Measurements from ENCODE around the gene C9orf152.

The C9orf152 gene

DNA sequence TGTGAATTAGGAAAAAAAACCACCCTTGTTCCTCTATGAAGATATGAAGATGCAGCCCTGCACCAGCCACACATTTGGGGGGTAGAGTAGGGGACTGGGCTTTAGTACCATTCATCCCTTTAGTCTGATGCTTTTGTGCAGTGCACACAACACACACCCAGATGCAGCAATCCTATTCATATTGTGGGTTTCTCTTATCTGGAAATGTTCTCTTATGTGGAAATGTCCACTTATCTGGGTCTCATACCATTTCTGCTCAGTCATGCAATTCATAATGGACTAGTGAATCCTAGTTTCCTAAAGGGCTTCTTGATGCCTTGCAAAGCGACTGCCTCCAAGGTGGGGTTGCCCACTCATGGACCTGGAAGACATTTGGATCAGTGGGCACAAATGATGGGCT lies 47.8 kb downstream of the C9orf152 start:
- no peak overlapping the region for H3K4me3 ChIP-seq (ENCODE audit: control insufficient read depth, low read depth, low read length)
- TF ChIP-seq, protein P1, sequence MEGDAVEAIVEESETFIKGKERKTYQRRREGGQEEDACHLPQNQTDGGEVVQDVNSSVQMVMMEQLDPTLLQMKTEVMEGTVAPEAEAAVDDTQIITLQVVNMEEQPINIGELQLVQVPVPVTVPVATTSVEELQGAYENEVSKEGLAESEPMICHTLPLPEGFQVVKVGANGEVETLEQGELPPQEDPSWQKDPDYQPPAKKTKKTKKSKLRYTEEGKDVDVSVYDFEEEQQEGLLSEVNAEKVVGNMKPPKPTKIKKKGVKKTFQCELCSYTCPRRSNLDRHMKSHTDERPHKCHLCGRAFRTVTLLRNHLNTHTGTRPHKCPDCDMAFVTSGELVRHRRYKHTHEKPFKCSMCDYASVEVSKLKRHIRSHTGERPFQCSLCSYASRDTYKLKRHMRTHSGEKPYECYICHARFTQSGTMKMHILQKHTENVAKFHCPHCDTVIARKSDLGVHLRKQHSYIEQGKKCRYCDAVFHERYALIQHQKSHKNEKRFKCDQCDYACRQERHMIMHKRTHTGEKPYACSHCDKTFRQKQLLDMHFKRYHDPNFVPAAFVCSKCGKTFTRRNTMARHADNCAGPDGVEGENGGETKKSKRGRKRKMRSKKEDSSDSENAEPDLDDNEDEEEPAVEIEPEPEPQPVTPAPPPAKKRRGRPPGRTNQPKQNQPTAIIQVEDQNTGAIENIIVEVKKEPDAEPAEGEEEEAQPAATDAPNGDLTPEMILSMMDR (IDR thresholded peaks at IDR 0.05; ENCODE audit: control insufficient read depth, insufficient read depth, low read depth, low read length, missing control alignments), result no peak

DNA sequence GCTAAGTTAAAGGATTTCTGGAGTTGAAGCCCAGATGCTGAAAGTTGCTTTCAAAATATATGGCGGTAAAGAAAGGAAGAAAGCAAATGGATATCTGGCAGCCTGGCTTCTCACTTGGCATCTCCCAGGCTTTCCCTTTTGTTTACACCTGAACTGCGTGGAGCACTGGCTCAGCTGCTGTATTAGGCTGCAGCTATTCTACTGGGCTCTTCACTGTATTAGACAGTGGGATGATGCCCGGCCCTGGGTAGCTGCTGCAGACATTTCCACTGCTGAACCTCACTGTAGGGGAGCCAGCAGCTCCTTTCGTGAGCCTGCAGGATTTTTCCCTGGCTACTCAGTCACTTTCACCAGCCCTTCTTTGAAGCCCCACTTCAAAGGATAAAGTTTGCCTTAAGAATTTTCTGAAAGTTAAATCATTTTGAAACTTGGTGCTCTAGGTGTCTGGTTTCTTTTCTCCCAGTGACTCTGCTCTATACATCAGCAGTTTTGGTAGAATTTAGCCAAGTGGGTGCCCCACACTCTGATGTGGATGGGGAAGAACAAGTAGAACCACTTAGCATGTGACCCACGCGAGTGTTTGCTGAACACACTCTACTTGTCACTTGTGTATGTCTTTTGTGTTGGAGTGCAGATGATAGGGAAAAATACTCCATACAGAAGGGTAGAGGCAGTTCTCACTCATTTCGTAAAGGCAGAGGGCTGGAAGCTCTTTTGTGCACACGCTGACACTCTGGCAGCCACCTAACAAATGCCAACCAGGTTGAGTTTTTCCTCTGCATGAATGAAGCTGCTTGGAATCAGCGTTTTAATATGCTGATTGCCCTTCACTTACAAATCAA lies 49.9 kb downstream of the C9orf152 start:
- TF ChIP-seq, protein P1 (IDR thresholded peaks at IDR 0.05; ENCODE audit: control insufficient read depth, insufficient read depth, low read depth, low read length, missing control alignments), result no peak
- DNase-seq (ENCODE audit: low read depth), result no peak
- no peak overlapping the region for H3K4me3 ChIP-seq (ENCODE audit: control insufficient read depth, low read depth, low read length)

More for the DNA sequence above, 47.8 kb downstream of the C9orf152 start:
- DNase-seq (ENCODE audit: low read depth), result no peak

DNA sequence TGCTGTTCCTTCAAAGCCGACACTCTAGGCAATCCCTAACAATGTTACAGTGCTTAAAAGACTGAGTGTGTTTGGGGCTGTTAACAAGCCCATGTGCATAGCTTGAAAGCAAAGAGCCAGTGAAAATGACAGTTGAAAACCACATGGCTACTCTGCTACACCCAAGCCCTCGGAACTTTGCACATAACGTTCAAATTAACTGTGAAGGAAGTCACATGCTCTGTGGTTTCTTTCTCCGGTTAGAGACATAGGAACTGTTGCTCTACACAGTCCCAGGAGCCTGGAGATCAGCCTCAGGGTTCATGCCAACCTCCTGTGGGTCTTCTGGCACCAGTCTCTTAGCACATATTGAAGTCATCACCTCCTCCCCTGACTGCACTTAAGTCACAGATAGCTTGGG lies 51.1 kb downstream of the C9orf152 start:
- no peak overlapping the region for H3K4me3 ChIP-seq (ENCODE audit: control insufficient read depth, low read depth, low read length)
- DNase-seq (ENCODE audit: low read depth), result peak; percentile 63
- TF ChIP-seq, protein P1 (IDR thresholded peaks at IDR 0.05; ENCODE audit: control insufficient read depth, insufficient read depth, low read depth, low read length, missing control alignments), result no peak

DNA sequence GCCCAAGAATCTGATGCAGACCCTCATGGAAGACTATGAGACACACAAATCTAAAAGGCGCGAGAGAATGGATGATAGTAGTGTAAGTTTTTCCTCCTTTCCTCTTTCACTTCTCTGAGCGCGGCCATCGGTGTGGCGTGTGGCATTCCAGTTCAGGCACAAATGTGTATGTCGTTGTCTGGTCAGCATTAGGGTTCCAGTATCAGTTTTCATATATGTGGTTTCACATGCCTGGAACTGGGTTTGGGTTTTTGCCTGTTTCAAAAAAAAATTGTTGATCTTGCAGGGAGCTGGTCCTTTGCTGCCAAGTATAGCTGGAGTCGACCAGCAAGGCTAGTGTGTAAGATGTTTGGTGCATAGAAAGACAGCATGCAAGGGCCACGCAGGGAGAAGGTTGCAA lies 51.5 kb downstream of the C9orf152 start:
- no peak for DNase-seq (ENCODE audit: low read depth)

DNA sequence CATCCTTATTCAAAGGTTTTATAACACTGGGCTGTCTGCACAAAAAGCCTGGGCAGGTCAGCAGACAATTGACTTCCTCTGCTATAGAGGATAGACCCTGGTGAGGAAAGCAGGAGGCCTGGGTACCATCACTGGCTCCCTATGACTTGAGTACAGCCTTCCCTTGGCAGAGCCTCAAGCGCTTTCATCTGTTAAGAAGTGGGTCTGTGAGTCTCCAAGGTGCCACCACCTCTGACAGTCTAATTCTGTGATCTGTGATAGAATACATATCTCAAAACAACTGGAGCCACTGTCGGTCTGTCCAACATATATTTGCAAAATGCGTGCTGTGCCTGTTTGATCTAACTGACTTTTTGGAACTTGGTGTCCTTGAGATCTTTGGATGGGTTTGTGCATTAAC lies 52.2 kb downstream of the C9orf152 start:
- no peak overlapping the region for H3K4me3 ChIP-seq (ENCODE audit: control insufficient read depth, low read depth, low read length)
- TF ChIP-seq, protein P1 (IDR thresholded peaks at IDR 0.05; ENCODE audit: control insufficient read depth, insufficient read depth, low read depth, low read length, missing control alignments), result no peak
- DNase-seq (ENCODE audit: low read depth), result no peak

More for the DNA sequence above, 51.5 kb downstream of the C9orf152 start:
- TF ChIP-seq, protein P1 (IDR thresholded peaks at IDR 0.05; ENCODE audit: control insufficient read depth, insufficient read depth, low read depth, low read length, missing control alignments), result no peak
- no peak overlapping the region for H3K4me3 ChIP-seq (ENCODE audit: control insufficient read depth, low read depth, low read length)

DNA sequence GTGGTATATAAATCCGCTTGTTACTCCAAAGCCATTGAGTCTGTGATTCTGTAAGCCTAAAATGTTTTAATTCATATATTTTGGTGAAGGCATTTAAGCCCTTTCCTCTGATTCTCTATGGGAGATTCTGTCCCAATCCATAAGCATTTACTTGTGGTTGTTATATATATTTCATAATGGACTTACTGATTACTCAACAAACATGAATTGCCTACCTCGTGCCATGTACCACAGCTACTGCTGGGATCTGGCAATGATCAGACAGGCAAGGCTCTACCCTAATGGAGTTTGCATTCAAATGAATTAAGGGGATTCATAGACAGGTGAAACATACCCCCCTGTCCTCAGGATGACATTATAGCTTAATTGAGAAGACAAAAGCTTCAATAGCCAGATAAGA lies 54.5 kb downstream of the C9orf152 start:
- H3K4me3 ChIP-seq (ENCODE audit: control insufficient read depth, low read depth, low read length), result no peak overlapping the region
- DNase-seq (ENCODE audit: low read depth), result no peak

More for the DNA sequence above, 54.5 kb downstream of the C9orf152 start:
- TF ChIP-seq, protein P1 (IDR thresholded peaks at IDR 0.05; ENCODE audit: control insufficient read depth, insufficient read depth, low read depth, low read length, missing control alignments), result no peak

Data from AG09309 (cell line).